NCI-H345 treated with DMSO at 0.1 percent for 48 hours (cell line): ENCODE data around the gene ABAT.
"Not testable (repeated sequence)": the region's sequence is repeated elsewhere in the genome, so short reads cannot be mapped to it uniquely, and the experiment has no call there.

Experiments used
- DNase-seq: peaks from one replicate; lab custom pipeline; 2025; ENCODE audit not compliant: unreplicated experiment; lab: John Stamatoyannopoulos, UW

ABAT gene

DNA sequence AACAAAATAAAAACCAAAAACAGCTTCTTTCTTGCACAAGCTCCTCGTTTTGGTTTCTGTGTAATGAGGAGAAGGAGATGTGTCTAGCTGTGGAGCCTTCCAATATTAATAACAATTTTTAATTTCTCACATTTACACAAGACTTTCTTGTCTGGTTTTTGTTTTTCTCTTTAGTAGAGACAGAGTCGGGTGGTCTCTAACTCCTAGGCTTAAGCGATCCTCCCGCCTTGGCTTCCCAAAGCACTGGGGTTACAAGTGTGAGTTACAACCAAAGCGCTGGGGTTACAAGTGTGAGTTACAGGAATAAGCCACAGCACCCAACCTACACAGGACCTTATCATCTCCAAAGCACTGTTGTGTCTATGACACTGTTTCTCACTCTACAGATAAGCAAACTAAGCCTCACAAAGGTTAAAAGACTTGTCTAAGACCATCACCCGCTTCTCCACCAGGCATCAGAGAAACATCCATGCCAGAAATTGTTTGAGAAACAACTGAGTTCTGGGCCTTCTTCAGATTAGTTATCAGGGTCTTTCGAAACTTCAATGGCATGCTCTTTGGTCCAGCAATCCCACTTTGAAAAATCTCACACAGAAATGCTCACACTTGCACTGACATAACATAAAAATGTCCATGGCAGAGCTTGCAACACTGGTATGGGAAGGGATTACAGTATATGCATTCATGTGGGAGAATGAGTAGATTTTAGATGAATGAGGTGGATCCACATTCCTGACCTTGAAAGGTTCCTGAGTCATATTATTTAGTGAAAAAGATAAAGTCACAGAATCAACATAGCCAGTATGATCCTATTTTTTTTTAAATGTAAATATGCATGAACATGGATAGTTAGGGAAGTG lies 3.9 kb downstream of the ABAT start:
- DNase-seq = no peak

DNA sequence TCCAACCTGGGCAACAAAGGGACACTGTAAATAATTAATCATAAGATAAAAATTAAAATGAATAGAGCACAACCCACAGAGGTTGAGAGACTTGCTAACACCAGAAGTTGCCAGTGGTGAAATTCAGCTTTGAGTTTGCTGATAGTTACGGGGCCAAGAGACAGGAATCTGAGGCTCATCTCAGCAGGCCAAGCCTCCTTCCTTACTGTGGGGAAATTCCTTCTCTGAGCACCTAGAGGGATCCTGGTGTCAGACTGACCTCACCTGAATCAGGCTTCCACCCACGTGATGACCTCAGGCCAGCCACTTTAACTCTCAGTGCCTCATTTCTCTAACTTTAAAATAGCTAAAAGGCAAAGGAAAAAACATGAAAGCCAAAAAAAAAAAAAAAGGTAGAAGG lies 4.7 kb downstream of the ABAT start:
- no peak for DNase-seq

DNA sequence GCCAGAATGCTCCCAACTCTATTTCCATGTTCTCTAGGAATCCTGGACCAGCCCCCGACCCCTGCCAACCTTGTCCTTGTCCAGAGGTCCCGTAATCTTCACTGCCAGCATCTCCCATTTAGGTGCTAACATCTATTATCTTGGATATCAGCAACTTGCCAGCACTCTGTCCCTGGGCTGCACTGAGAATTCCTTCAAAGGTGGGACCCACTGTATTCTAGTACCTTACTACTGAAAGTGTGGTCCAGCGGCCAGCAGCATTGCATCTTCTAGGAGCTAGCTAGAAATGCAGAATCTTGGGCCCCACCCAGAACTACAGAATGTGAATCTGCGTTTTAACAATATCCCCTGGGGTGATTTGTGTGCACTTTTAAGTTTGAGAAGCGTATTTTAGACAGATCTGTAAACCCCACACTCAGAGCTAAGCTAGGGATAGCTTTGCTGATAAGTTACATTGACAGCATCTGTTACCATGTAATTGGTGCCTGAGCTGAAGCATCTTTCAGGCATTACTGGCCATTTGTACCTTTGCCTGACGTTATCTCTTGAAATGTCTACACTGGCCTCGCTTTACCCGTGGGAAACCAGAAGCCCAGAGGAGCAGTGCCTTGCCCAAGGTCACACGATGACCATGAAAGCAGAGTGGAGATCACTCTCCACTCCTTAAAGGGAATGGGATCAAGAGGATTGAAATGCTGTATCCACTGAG lies 8.3 kb downstream of the ABAT start:
- no peak for DNase-seq

DNA sequence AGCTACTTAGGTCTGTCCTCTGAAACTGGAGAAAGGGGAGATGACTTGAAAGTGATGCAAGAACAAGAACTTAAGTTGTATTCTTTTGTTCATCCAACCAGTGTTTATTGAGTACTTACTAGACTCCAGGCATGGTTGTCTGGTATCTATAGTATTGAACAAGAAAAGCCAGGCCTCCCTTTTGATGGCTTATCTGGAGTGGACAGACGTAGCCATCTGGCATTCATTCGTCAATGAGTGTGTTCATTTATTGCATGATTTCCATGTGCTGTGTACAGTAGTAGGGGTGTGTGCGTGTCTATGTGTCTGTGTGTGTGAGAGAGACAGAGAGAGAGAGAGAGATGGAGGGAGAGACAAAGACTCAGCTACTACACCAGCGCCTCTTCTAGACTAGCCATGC lies 9.2 kb downstream of the ABAT start:
- DNase-seq = no peak

DNA sequence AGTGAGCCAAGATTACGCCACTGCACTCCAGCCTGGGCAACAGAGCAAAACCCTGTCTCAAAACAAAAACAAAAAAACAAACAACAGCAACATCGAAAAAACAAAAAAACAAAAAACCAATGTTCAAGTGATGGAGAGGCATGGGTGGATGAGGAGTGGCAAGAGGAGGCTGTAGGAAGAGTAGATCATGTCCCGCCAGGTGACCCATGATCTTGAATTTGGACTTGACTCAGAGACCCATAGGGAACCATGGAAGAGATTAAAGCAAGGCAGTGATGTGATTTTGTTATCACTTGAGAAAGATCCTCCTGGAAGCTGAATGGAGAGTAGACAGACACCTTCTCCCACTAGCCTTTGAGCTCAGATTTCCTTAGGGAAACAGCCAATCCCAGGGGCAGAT lies 11.2 kb downstream of the ABAT start:
- no peak for DNase-seq

DNA sequence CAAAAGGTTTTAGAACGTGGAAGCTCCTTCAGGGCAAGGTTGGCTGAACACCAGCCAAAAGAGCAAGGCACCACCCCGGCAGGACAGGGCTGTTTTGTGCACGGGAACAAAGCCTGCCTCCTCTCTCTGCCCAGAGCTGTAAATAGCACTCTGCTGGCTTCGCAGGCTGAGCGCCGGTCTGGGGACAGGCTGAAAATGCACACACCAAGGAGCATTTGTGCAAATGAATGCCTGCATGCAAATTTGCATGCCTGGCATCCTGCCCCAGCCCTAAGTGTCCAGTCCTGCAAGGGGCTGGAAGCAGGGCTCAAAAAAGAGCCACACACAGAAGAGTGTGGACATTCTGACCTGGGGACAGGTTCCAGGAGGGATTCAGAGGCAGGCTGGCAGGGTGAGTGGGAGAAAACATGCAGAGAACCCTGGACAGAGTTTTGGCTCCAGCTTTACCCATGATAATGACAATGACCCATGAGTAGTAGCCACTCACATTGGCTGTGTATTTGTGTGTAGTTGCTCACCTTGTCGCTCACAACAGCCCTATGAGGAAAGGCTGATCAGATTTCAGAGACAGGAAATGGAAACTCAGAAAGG lies 11.7 kb downstream of the ABAT start:
- no peak for DNase-seq

DNA sequence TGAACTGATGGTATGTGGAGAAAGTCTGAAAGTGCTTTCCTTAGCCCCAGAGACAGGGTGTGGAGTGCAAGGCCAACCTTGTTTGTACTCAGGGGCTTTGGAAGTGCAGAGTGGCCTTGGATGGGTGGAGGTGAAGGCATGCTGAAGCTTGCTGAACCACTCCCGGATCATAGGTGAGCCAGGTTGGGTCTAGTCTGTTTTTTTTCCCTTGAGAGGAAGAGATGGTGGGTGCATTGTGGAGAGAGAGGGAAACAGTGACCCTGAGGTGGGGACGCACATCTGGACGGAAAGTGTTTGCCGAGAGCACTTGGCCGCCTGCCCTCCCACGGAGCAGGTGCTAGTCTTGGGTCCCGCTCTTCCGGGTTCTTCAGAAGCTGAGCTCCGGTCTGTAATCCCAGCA lies 12.5 kb downstream of the ABAT start:
- no peak for DNase-seq

DNA sequence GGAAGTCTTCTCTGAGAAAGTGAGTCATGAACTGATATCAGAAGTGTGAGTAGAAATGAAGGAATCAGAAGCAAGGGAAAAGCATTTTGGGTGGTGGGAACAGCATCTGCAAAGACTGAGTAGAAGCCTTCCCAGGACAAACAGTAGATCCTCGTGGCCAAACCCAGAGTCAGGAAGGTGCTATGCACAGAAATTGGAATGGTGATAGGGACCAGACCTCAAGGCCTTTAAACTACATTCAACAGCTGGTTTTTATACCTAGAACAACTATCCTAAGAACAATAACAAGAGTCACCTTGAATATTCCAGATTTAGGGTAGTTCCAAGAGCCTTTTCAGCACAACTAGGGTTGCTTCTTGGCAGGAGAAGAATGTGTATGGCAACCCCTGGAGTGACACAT lies 15.3 kb downstream of the ABAT start:
- DNase-seq = no peak

DNA sequence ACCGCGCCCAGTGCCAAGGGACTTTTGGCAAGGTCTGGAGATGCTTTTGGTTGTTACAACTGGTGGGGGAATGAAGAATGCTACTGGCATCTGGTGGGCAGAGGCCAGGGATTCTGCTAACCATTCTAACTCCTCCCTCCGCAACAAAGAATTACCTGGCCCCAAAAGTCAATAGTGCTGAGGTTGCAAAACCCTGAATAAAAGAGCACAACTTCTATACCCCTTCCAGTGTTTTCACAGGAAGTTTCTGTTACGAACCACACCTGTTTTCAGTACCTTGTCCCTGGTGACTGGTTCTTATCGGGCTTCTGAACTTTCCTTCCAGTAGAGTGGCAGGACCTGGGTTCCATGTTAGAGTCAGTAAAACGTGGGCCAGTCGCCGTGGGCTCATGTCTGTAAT lies 17.3 kb downstream of the ABAT start:
- no peak for DNase-seq

DNA sequence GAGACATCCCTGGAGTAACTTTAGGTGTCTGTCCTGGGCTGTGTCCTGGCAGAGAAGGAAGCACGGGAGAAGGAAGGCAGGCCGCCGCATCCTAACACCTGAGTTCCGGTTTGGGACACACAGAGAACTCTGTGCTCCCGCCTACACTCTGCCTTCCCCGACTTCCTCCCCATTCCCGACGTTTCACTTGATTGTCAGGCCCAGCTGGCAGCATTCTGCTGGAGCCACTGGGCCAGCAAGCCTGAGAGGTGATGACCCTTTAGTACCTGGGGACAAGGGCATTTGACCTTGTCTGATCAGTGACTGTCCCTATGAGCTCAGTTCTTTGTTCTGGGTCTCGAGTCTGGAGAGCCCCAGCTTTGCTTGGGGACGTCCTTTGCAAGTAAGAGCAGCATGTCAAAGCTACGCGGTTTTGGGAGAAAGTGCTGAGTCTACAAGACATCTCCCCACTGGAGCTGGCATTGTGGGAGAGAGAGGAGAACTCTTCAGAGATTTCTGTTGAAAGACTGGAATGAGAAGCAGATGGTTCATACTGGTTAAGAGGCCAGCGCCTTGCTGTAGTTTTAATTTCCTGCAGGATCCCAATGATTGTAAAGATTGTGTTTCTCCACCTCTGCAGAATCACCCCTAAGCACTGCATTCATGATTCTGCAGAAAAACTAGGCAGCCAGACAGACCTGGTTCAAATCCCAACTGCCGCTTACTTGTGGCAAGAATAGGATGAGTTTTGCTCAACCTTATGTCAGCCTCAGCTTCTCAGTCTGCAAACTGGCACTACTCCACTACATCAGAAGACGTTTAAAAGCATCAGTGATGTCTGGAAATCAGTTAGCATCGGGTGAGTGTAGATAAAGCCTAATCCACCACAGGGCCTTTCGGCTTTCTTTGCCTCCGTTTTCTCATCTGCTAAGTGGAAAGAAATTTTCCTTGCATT lies 20.6 kb downstream of the ABAT start:
- DNase-seq = no peak

DNA sequence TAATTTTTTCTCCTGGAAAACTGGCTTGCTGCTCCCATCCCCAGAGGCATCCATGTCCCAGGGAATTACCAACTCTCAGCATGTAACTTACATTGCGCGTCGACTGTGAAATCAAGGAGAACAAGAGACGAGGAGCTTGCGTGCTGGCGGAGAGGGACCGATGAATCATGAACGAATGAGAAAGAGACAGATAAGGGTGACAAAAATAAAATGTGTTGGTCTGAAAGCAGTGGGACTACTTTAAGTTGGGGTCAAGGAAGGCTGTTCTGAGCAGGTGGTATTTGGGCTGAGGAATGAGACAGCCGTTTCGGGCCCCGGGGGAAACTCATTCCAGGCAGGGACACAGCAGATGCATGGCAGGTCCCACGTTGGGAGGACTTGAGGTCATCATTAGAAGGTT lies 22.5 kb downstream of the ABAT start:
- no peak for DNase-seq

DNA sequence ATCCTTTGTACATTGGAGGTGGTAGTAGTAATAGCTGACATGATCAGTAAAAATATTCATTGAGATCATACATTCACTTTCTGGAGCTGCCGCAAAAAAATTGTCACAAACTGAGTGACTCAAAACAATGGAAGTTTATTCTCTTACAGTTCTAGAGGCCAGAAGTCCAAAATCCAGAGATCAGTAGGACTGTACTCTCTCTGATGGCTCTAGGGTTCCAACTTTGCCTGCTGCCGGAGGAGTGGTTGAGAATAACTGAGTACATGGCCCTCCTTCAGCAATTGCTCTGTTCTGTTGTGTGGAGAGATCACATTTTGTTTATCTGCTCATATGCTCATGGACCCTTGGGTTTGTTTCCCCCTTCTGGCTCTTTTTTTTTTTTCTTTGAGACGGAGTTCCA lies 23.5 kb downstream of the ABAT start:
- no peak for DNase-seq

DNA sequence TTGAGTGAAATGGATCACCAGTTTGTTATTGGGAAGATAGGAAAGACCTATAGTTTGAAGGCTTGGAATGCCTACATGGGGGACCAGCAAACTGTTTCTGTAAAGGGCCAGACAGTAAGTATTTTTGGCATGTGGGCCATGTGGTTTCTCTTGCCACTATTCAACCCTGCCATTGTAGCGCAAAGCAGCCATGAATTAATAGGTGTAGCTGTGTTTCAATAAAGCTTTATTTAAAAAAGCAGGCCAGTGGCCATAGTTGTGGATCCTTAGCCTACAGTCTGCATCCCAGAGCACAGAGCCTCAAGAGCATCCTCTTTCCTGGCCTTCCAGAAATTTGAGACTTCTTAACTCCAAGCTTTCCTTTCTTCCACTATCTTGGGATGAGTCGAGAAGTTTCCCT lies 29.3 kb downstream of the ABAT start:
- DNase-seq = no peak

DNA sequence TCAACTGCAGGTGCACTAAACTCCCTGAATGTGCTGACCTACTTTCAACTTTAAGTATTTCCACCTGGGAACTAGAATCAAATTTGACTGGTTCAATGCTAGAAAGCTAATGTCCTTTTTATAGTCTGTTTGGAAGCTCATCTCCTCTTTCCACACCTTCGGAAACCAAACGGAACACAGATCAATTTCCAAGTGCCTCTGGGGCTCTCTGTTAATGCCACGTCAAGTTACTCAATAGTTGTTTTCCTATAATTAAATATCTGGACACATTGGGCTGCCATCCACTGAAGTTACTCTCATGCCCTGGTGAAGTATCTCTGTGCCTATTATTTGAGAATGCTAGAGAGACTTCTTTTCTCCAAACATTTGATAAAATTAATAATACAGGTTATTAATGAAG lies 29.7 kb downstream of the ABAT start:
- DNase-seq = no peak

DNA sequence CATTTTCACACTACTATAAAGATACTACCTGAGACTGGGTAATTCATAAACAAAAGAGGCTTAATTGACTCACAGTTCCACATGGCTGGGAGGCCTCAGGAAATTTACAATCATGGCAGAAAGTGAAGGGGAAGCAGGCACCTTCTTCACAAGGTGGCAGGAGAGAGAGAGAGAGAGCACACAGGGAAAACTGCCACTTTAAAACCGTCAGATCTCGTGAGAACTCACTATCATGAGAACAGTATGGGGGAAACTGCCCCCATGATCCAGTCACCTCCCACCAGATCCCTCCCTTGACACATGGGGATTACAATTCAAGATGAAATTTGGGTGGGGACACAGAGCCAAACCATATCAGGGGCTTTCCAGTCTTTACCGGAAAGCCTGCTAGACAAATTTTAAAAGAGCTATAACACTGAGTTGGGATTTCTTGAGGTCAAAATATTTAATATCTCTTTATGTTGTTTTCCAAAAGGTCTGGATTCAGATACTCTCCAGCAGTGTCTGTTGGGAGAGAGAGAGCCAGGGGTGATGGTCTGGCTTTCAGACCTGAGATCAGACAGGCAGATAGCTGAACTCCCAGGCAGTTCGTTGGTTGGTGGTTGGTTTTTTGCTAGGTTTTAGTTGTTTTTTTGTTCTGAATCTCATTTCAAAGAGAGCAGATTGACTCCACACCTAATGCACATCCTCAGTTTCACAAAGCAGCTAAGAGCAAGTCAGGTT lies 30.8 kb downstream of the ABAT start:
- not testable (repeated sequence) for DNase-seq

DNA sequence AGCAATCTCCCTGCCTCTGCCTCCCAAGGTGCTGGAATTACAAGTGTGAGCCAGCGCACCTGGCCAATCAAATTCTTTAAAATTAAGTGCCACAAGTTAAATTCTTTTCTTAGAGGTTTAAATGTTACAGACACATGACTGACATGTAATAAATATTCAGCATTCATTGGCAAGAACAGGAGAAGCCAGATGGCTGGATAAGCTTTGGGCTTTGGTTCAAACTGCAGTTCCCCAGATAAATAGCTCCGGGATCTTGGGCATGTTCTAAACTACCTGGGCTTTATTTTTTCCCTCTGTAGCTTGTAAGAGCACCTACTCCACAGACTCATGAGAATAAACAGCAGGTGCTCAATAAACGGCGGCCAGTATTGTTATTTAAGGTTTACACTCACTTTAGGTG lies 34.1 kb downstream of the ABAT start:
- DNase-seq = peak; percentile 31

DNA sequence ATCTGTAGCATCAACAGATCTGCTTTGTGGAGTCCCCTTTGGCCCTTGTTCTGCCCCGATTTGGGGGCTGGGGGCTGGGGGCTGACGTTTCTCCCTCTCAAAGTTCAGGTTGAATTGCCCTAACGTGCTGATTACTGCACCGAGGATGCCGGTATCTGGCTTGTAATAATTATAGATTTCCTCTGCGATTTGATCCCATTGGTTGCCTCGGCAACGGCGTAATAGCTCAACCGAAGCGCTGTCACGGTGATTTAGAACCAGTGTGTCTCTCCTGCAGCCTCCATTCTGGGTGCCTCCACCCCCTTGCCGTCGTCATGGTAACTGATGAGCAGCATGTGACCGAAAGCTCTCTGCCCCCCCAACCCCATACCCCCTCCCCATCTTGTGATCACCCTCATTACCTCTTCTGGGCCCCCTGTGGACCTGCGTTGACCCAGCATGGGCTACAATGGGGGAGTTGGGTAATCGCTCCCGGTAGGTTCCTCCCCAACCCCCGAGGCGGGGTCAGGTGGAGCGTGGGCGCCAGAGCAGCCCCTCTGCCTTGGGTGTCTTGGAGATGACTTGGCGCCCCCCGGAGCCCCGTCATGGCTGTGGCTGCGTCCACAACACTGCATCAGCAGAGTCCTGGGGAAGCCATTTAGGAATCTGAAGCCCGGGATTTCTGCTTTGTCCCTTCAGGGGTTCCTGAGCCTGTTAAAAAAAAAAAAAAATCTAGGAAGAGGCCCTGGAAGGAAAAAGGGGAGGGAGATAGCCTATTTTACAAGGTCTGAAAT lies 38.4 kb downstream of the ABAT start:
- peak; percentile 30 for DNase-seq

DNA sequence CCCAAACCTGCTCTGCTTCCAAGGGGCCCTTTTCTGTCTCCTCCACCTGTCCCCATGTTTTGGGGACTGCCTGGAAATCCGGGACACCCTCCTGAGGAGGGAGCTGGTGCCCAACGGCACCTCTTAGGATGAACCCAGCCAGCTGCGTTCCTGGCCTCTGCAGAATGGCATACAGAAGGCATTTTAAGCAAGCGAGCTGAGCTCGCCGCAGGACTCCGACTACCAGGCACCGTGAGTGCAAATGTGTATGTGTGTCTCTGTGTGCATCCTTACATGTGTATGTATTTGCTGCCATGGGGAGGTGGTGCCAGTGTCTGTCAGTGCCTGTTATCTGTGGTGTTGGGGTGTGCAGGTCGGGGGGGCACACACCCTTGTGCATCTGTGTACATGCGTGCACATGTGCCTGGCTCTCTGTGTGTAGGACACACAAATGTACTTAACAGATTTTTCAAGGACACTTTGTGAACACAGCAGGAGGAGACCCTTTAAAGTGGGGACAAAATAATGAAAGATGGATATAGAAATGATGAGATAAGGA lies 39.3 kb downstream of the ABAT start:
- no peak for DNase-seq

DNA sequence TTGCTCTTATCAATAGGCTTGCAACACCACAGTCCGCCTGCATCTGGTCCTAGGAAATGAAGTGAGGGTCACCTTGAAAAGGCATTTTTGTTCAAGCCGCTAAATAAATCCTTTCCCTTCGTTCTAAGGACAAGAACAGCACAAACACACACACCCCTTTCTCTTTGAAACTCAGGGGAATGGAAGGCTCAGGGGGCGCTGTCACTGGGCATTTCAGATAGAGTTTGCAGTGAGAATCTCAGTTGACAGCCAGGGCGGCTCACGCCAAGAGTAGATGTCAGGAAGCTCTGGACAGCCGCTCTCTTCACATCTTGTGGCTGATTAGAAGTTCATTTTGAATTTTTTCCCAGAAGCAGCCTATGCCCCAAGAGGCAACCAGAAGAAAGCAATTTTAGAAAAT lies 39.8 kb downstream of the ABAT start:
- DNase-seq = no peak
